Measurements from ENCODE around the gene CTXND1.

Gene CTXND1

DNA sequence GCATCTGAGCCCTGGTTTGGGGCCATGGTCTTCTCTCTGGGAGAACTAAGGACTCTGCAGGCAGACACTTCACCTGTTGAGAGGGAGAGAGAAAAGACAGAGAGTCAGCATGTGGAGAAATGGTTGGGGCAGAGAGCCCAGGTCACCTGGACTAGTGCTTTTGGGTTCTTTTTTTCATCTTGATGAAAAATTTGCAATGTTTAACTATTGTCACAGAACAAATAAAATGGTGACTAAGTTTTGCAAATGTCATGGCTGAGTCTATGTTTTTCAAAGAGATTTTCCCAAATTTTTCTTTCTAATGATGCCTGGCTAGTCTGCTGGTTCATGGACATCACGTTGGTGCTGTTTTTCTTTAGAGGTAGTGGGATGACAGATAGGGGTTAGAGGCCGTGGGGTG, 81.4 kb downstream of the CTXND1 start:
- DNase-seq (ENCODE audit: low read depth), result no peak
- H3K4me3 ChIP-seq (ENCODE audit: low read length), result no peak overlapping the region
- TF ChIP-seq, protein P1, sequence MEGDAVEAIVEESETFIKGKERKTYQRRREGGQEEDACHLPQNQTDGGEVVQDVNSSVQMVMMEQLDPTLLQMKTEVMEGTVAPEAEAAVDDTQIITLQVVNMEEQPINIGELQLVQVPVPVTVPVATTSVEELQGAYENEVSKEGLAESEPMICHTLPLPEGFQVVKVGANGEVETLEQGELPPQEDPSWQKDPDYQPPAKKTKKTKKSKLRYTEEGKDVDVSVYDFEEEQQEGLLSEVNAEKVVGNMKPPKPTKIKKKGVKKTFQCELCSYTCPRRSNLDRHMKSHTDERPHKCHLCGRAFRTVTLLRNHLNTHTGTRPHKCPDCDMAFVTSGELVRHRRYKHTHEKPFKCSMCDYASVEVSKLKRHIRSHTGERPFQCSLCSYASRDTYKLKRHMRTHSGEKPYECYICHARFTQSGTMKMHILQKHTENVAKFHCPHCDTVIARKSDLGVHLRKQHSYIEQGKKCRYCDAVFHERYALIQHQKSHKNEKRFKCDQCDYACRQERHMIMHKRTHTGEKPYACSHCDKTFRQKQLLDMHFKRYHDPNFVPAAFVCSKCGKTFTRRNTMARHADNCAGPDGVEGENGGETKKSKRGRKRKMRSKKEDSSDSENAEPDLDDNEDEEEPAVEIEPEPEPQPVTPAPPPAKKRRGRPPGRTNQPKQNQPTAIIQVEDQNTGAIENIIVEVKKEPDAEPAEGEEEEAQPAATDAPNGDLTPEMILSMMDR (conservative IDR thresholded peaks at IDR 0.05; ENCODE audit: low read length), result no peak

DNA sequence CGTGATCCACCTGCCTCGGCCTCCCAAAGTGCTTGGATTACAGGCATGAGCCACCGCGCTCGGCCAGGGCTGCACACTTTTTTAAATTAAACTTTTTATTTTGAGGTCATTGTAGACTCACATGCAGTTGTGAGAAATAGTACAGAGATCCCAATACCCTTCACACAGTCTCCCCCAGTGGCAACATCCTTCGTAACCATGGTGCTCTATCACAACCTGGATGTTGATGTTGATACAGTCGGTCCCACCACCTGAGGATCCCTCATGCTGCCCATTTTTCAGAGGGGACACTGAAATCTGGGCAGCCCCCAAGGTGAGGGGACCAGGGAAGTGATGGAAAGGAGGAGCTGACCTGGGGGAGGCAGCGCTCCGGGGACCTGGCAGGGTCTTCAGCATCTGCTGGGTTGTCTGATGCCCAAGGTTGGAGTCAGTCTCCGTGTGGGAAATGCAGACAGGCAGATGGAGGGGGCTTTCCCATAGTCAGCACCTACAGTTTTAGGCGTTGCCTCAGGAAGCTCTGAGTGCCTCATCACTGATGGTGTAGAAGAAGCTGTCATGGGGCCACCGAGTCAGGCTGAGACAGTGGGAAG, 82.2 kb downstream of the CTXND1 start:
- H3K4me3 ChIP-seq (ENCODE audit: low read length), result no peak overlapping the region
- DNase-seq (ENCODE audit: low read depth), result no peak
- TF ChIP-seq, protein P1 (conservative IDR thresholded peaks at IDR 0.05; ENCODE audit: low read length), result no peak

DNA sequence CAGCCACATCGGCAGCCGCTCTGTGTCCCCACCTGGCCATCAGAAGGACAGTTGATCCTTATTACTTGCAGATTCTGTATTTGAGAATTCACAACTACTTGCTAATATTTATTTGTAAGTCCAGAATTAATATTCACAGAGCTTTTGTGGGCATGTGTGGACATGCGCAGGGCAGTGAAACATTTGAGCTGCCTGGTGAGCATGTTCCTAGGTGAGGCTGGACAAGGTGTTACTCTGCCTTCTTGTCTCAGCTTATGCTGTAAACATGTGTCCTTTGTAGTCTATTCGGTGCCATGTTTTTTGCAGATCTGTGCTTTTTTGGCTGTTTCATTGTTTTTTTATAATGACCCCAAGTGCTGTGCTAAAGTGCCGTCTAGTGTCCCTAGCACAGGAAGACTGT, 83.6 kb downstream of the CTXND1 start:
- TF ChIP-seq, protein P1 (conservative IDR thresholded peaks at IDR 0.05; ENCODE audit: low read length), result no peak
- H3K4me3 ChIP-seq (ENCODE audit: low read length), result no peak overlapping the region
- DNase-seq (ENCODE audit: low read depth), result no peak

DNA sequence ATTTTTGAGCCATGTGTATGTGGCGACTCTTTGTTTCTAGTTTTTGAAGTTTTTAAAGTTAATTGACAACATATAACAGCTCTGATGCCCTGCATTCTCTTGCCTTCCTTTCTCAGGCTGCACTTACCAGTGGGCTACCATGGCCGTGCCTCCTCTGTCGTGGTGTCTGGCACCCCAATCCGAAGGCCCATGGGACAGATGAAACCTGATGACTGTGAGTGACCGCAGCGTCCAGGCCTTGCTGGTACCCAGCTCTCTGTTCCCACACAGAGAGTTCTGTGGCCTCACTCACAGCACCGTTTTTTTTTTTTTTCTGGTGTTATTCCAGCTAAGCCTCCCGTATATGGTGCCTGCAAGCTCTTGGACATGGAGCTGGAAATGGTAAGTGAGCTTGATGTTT, 84.1 kb downstream of the CTXND1 start:
- TF ChIP-seq, protein P1 (conservative IDR thresholded peaks at IDR 0.05; ENCODE audit: low read length), result no peak
- H3K4me3 ChIP-seq (ENCODE audit: low read length), result no peak overlapping the region
- no peak for DNase-seq (ENCODE audit: low read depth)

DNA sequence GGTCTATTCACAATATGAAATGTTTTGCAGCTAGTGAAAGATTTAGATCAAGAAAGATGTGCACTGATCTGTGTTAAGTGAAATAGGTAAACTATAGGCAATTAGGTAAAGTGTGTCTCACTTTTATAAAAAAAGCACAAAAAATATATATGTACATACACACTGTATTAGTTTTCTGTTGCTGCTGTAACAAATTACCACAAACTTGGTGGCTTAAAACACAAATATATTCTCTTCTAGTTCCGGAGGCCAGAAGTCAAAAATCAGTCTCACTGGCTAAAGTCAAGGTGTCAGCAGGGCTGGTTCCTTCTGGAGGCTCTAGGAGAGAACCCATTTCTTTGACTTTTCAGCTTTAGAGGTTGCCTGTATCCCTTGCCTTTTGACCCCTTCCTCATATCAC, 88.1 kb downstream of the CTXND1 start:
- no peak for DNase-seq (ENCODE audit: low read depth)
- TF ChIP-seq, protein P1 (conservative IDR thresholded peaks at IDR 0.05; ENCODE audit: low read length), result no peak
- no peak overlapping the region for H3K4me3 ChIP-seq (ENCODE audit: low read length)

DNA sequence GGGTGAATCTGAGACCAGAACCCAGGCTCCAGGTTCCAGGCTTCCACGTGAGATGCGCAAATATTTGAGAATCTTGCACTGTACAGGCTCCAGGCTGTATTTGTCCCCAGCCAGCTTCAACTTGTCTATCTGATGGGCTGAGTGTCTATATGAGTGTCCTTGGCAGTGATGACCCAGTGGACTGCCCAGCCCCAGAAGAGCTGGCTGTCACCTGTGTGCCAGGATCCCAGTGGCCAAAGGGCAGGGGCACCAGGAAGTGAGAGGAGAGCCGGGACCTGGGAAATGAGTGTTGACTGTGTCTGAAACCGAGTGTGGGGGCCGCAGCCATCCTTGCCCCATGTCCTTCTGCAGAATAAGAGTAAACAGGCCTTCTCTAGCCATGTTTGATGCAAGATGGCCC, 88.8 kb downstream of the CTXND1 start:
- DNase-seq (ENCODE audit: low read depth), result no peak

DNA sequence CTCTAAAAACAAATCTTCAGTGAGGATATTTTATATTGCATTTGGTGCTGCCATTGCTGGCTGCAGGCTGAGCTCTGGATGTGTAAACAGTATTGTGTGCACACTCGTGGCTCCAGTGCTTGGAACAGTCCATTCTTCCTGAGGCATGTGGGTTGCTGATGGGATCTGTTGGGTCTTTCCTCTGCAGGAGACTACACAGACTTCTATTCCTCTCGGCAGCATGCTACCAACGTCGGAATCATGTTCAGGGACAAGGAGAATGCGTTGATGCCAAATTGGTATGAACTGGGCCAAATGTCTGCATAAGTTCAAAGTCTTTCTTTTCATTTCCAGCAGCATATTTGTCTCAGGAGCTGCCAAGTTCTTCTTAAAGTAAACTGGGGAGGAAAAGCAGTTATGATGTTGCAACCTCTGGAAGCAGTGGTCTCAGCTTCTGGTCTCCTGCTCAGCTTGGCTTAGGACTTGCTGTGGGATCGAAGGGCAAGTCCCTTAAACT, 89.9 kb downstream of the CTXND1 start:
- no peak overlapping the region for H3K4me3 ChIP-seq (ENCODE audit: low read length)
- no peak for DNase-seq (ENCODE audit: low read depth)
- TF ChIP-seq, protein P1 (conservative IDR thresholded peaks at IDR 0.05; ENCODE audit: low read length), result no peak

More for the DNA sequence above, 88.8 kb downstream of the CTXND1 start:
- H3K4me3 ChIP-seq (ENCODE audit: low read length), result no peak overlapping the region
- TF ChIP-seq, protein P1 (conservative IDR thresholded peaks at IDR 0.05; ENCODE audit: low read length), result no peak
